ENCODE measurements around the gene PITPNC1.
"Not testable (repeated sequence)": the region's sequence is repeated elsewhere in the genome, so short reads cannot be mapped to it uniquely, and the experiment has no call there.

GRCh38 chr17:67388536-67388935, 11.5 kb downstream of the PITPNC1 start:
- not testable (repeated sequence) for TF ChIP-seq POLR2A, CTCF (IDR thresholded peaks at IDR 0.05)

Data from uterus (tissue), 2 donors.